ENCODE data around the gene HAPSTR1.

HAPSTR1 gene

GRCh38 chr16:9046667-9047055 is 44.8 kb upstream of the HAPSTR1 start:
- no peak for DNase-seq (ENCODE audit: low read depth in 1 of 2, low spot score in 1 of 2)
- Histone ChIP-seq H3K27me3 (ENCODE audit: insufficient read depth, poor library complexity, severe bottlenecking) (no peaks in the 10 kb centered on the region), H3K27ac (replicated peaks) (no peak overlapping the region), H3K4me3 (replicated peaks; ENCODE audit: insufficient read depth, low read length) (no peak overlapping the region)
- TF ChIP-seq, protein P1, sequence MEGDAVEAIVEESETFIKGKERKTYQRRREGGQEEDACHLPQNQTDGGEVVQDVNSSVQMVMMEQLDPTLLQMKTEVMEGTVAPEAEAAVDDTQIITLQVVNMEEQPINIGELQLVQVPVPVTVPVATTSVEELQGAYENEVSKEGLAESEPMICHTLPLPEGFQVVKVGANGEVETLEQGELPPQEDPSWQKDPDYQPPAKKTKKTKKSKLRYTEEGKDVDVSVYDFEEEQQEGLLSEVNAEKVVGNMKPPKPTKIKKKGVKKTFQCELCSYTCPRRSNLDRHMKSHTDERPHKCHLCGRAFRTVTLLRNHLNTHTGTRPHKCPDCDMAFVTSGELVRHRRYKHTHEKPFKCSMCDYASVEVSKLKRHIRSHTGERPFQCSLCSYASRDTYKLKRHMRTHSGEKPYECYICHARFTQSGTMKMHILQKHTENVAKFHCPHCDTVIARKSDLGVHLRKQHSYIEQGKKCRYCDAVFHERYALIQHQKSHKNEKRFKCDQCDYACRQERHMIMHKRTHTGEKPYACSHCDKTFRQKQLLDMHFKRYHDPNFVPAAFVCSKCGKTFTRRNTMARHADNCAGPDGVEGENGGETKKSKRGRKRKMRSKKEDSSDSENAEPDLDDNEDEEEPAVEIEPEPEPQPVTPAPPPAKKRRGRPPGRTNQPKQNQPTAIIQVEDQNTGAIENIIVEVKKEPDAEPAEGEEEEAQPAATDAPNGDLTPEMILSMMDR (IDR thresholded peaks at IDR 0.05; ENCODE audit: insufficient read depth, low read length), result no peak
- TF ChIP-seq, protein P2, sequence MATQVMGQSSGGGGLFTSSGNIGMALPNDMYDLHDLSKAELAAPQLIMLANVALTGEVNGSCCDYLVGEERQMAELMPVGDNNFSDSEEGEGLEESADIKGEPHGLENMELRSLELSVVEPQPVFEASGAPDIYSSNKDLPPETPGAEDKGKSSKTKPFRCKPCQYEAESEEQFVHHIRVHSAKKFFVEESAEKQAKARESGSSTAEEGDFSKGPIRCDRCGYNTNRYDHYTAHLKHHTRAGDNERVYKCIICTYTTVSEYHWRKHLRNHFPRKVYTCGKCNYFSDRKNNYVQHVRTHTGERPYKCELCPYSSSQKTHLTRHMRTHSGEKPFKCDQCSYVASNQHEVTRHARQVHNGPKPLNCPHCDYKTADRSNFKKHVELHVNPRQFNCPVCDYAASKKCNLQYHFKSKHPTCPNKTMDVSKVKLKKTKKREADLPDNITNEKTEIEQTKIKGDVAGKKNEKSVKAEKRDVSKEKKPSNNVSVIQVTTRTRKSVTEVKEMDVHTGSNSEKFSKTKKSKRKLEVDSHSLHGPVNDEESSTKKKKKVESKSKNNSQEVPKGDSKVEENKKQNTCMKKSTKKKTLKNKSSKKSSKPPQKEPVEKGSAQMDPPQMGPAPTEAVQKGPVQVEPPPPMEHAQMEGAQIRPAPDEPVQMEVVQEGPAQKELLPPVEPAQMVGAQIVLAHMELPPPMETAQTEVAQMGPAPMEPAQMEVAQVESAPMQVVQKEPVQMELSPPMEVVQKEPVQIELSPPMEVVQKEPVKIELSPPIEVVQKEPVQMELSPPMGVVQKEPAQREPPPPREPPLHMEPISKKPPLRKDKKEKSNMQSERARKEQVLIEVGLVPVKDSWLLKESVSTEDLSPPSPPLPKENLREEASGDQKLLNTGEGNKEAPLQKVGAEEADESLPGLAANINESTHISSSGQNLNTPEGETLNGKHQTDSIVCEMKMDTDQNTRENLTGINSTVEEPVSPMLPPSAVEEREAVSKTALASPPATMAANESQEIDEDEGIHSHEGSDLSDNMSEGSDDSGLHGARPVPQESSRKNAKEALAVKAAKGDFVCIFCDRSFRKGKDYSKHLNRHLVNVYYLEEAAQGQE (IDR thresholded peaks at IDR 0.05; ENCODE audit: insufficient replicate concordance, low read depth), result no peak
- TF ChIP-seq SPI1 (IDR thresholded peaks at IDR 0.05; ENCODE audit: borderline replicate concordance, low read depth) (no peak), POLR2AphosphoS5 (IDR thresholded peaks at IDR 0.05; ENCODE audit: low read depth) (no peak), GABPA (IDR thresholded peaks at IDR 0.05; ENCODE audit: low read depth) (no peak)

GRCh38 chr16:9047689-9048301 is 43.6 kb upstream of the HAPSTR1 start:
- Histone ChIP-seq H3K27ac (replicated peaks) (no peak overlapping the region), H3K27me3 (ENCODE audit: insufficient read depth, poor library complexity, severe bottlenecking) (no peaks in the 10 kb centered on the region), H3K4me3 (replicated peaks; ENCODE audit: insufficient read depth, low read length) (no peak overlapping the region)
- TF ChIP-seq GABPA (IDR thresholded peaks at IDR 0.05; ENCODE audit: low read depth) (no peak), POLR2AphosphoS5 (IDR thresholded peaks at IDR 0.05; ENCODE audit: low read depth) (no peak), SPI1 (IDR thresholded peaks at IDR 0.05; ENCODE audit: borderline replicate concordance, low read depth) (no peak)
- TF ChIP-seq, protein P1 (IDR thresholded peaks at IDR 0.05; ENCODE audit: insufficient read depth, low read length), result no peak
- TF ChIP-seq, protein P2 (IDR thresholded peaks at IDR 0.05; ENCODE audit: insufficient replicate concordance, low read depth), result no peak
- peak; percentile 70 to 87 for DNase-seq (ENCODE audit: low read depth in 1 of 2, low spot score in 1 of 2)

- Histone ChIP-seq H3K27ac (replicated peaks) (no peak overlapping the region), H3K27me3 (ENCODE audit: insufficient read depth, poor library complexity, severe bottlenecking) (no peaks in the 10 kb centered on the region), H3K4me3 (replicated peaks; ENCODE audit: insufficient read depth, low read length) (no peak overlapping the region)
- TF ChIP-seq POLR2AphosphoS5 (IDR thresholded peaks at IDR 0.05; ENCODE audit: low read depth) (no peak), SPI1 (IDR thresholded peaks at IDR 0.05; ENCODE audit: borderline replicate concordance, low read depth) (no peak), GABPA (IDR thresholded peaks at IDR 0.05; ENCODE audit: low read depth) (no peak)
- TF ChIP-seq, protein P2 (IDR thresholded peaks at IDR 0.05; ENCODE audit: insufficient replicate concordance, low read depth), result no peak
- TF ChIP-seq, protein P1 (IDR thresholded peaks at IDR 0.05; ENCODE audit: insufficient read depth, low read length), result no peak
- no peak for DNase-seq (ENCODE audit: low read depth in 1 of 2, low spot score in 1 of 2)
Observed at GRCh38 chr16:9048302-9048700, 43.1 kb upstream of the HAPSTR1 start.

Measured in HL-60 (cell line).